HL-60 (cell line): ENCODE data around the gene TPBGL.
A peak's percentile ranks its signal among the peaks of the same experiment; 100 is the strongest.

ENCODE experiments used
- DNase-seq, 2 experiments: peaks; one replicate each; pipeline ENCODE4 v3.0.0-alpha.2; 2010 to 2020; ENCODE audit warnings: low read depth in 1 of 2, low spot score in 1 of 2
- H3K27ac ChIP-seq: fragments of 250-450 bp; sonication (Bioruptor Pico); replicated peaks from 2 replicates; pipeline ENCODE4 v1.5.1; 2020; ENCODE audit warnings: mild to moderate bottlenecking, moderate library complexity
- H3K27me3 ChIP-seq: fragments of 250-450 bp; sonication (Bioruptor Pico); 2 replicates; pipeline ENCODE4 v1.5.1; 2021; ENCODE audit warnings: mild to moderate bottlenecking, moderate library complexity; ENCODE audit not compliant: insufficient read depth, poor library complexity, severe bottlenecking
- H3K4me3 ChIP-seq: replicated peaks from 2 replicates; pipeline ENCODE4 v1.5.1; 2011; ENCODE audit warnings: mild to moderate bottlenecking, control low read depth, low read length; ENCODE audit not compliant: insufficient read depth
- GABPA ChIP-seq: IDR thresholded peaks from 2 replicates; pipeline ENCODE4 v1.6.1; 2012; ENCODE audit warnings: low read depth
- POLR2AphosphoS5 ChIP-seq: IDR thresholded peaks from 2 replicates; pipeline ENCODE4 v1.6.1; 2012; ENCODE audit warnings: low read depth
- REST ChIP-seq: IDR thresholded peaks from 2 replicates; pipeline ENCODE4 v1.6.1; 2012; ENCODE audit warnings: low read depth; ENCODE audit not compliant: insufficient replicate concordance
- SPI1 ChIP-seq: IDR thresholded peaks from 2 replicates; pipeline ENCODE4 v1.6.1; 2012; ENCODE audit warnings: low read depth, mild to moderate bottlenecking, borderline replicate concordance
- TF ChIP-seq, protein P1 (sequence below): IDR thresholded peaks from one replicate; pipeline ENCODE4 v1.5.1; 2011; ENCODE audit warnings: low read length, control low read depth, inconsistent platforms; ENCODE audit not compliant: insufficient read depth

Gene TPBGL

DNA sequence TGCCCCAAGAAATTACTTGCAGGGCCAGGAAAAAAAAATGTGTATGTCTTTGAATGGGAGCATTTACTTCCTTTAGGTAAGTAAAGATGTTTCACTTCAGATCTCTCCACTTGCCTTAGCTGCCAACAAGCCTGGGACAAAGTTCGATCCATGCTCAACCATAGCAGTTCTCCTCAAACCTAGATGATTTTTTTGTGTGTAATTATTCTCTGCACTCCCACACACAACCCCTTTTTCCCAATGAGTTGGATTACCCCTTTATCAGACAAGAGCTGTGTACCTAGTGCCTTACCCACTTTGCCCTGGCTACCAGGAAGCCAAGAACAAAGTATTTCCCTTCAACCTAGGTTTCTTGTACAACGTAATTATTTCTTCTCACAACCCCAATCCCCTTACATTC is 35.6 kb downstream of the TPBGL start:
- no peak overlapping the region for H3K4me3 ChIP-seq
- H3K27me3 ChIP-seq = no peaks in the 10 kb centered on the region
- no peak for DNase-seq
- H3K27ac ChIP-seq = peak overlapping the region; percentile 19; the same call in 1 of the 2 replicates
- TF ChIP-seq GABPA = no peak
- TF ChIP-seq REST = no peak
- TF ChIP-seq, protein P1, sequence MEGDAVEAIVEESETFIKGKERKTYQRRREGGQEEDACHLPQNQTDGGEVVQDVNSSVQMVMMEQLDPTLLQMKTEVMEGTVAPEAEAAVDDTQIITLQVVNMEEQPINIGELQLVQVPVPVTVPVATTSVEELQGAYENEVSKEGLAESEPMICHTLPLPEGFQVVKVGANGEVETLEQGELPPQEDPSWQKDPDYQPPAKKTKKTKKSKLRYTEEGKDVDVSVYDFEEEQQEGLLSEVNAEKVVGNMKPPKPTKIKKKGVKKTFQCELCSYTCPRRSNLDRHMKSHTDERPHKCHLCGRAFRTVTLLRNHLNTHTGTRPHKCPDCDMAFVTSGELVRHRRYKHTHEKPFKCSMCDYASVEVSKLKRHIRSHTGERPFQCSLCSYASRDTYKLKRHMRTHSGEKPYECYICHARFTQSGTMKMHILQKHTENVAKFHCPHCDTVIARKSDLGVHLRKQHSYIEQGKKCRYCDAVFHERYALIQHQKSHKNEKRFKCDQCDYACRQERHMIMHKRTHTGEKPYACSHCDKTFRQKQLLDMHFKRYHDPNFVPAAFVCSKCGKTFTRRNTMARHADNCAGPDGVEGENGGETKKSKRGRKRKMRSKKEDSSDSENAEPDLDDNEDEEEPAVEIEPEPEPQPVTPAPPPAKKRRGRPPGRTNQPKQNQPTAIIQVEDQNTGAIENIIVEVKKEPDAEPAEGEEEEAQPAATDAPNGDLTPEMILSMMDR = no peak
- no peak for TF ChIP-seq POLR2AphosphoS5
- no peak for TF ChIP-seq SPI1

DNA sequence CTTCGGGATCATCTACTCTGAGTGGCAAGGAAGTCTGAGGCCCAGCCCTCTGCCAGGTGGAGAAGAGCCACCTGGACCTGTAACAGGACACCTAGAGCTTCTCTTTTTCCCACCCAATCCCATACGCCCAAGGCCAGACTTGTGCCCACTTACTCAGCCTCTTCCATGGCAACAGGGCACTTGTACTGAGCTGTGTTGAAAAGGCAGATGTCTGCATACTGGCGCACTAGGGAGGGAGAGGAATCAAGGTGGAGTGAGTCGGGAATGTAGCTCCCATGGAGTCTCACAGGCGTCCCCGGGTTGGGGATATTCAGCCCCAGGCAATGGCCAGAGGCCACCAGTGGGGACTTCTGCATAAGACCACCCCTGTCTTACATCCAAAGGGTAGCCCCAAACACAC is 36.1 kb downstream of the TPBGL start:
- DNase-seq = no peak
- H3K27ac ChIP-seq = no peak overlapping the region
- TF ChIP-seq GABPA (no peak), POLR2AphosphoS5 (no peak), SPI1 (no peak), REST (no peak)
- TF ChIP-seq, protein P1 = no peak
- H3K27me3 ChIP-seq = no peaks in the 10 kb centered on the region
- H3K4me3 ChIP-seq = no peak overlapping the region

GRCh38 chr11:75277211-75277805 is 36.7 kb downstream of the TPBGL start:
- no peak for TF ChIP-seq POLR2AphosphoS5
- TF ChIP-seq, protein P1 = no peak
- TF ChIP-seq GABPA = no peak
- TF ChIP-seq REST = no peak
- no peak for TF ChIP-seq SPI1

More at GRCh38 chr11:75277211-75277805, 36.7 kb downstream of the TPBGL start:
- Histone ChIP-seq H3K27ac (no peak overlapping the region), H3K27me3 (no peaks in the 10 kb centered on the region), H3K4me3 (no peak overlapping the region)
- DNase-seq = no peak
